ENCODE measurements around the gene HEATR5A. TPM values are rescaled to one million over a fixed set of nuclear protein-coding genes. Genes with fewer than 3 reads are reported as not detected.

The HEATR5A gene
- total and polyA plus RNA-seq, 2 of the 13 experiments (the other 11 are each of a cell fraction or from before 2014, with no cell fraction given), result 36.4 to 105 TPM

- TF ChIP-seq ZBTB40 (IDR thresholded peaks at IDR 0.05) (no peak), ZBTB40 (CRISPR knock-in tag; IDR thresholded peaks at IDR 0.05) (peak; percentile 74; the same call in 1 of the 2 replicates), REXO4 (CRISPR knock-in tag; IDR thresholded peaks at IDR 0.05; ENCODE audit: borderline replicate concordance) (no peak), JUND (CRISPR knock-in tag; IDR thresholded peaks at IDR 0.05) (no peak), TARDBP (CRISPR knock-in tag; IDR thresholded peaks at IDR 0.05) (peak; percentile 76; the same call in 1 of the 2 replicates), ZSCAN5A (CRISPR knock-in tag; IDR thresholded peaks at IDR 0.05; ENCODE audit: borderline replicate concordance) (no peak; the same call in 1 of the 2 replicates), TEAD2 (CRISPR knock-in tag; IDR thresholded peaks at IDR 0.05) (no peak), NONO (IDR thresholded peaks at IDR 0.05) (no peak), NONO (CRISPR knock-in tag; conservative IDR thresholded peaks at IDR 0.05) (no peak), MTERF4 (CRISPR knock-in tag; IDR thresholded peaks at IDR 0.05) (no peak)
Observed at GRCh38 chr14:31265701-31266398, 154.5 kb downstream of the HEATR5A start (continued).
